ENCODE measurements around the gene MEPCE.

The MEPCE gene

GRCh38 chr7:100478958-100479660 is 49.5 kb downstream of the MEPCE start, which contains the start of gene TSC22D4:
Gene TSC22D4, minus strand, starts transcription at chr7:100479214. Its CDS starts 1,176 bp downstream, at chr7:100478038.
- DNase-seq (ENCODE audit: low read depth), result peak; percentile 96
- peak within 1 kb of the TSS; percentile 93 for H3K4me3 ChIP-seq (replicated peaks; ENCODE audit: low read depth, low read length)
- TF ChIP-seq CTCF (IDR thresholded peaks at IDR 0.05; ENCODE audit: low read length, missing control alignments), result no peak

GRCh38 chr7:100481466-100481865 is 51.8 kb downstream of the MEPCE start:
- no peak for DNase-seq (ENCODE audit: low read depth)
- TF ChIP-seq CTCF (IDR thresholded peaks at IDR 0.05; ENCODE audit: low read length, missing control alignments), result no peak
- H3K4me3 ChIP-seq (replicated peaks; ENCODE audit: low read depth, low read length), result no peak overlapping the region

GRCh38 chr7:100482728-100483089 is 53.1 kb downstream of the MEPCE start:
- TF ChIP-seq CTCF (IDR thresholded peaks at IDR 0.05; ENCODE audit: low read length, missing control alignments), result no peak
- no peak for DNase-seq (ENCODE audit: low read depth)
- peak overlapping the region; percentile 69 for H3K4me3 ChIP-seq (replicated peaks; ENCODE audit: low read depth, low read length)

GRCh38 chr7:100483090-100483721 is 53.6 kb downstream of the MEPCE start:
- TF ChIP-seq CTCF (IDR thresholded peaks at IDR 0.05; ENCODE audit: low read length, missing control alignments), result peak; percentile 27
- H3K4me3 ChIP-seq (replicated peaks; ENCODE audit: low read depth, low read length), result peak overlapping the region; percentile 69
- peak; percentile 55 for DNase-seq (ENCODE audit: low read depth)

All from fibroblast of pulmonary artery (primary cell).